Measurements from ENCODE around the gene WNT6. TPM values are rescaled to one million over a fixed set of nuclear protein-coding genes. Genes with fewer than 3 reads are reported as not detected.

The WNT6 gene
- total RNA-seq, 1 donor from 2014 or later = 0.44 TPM

DNA sequence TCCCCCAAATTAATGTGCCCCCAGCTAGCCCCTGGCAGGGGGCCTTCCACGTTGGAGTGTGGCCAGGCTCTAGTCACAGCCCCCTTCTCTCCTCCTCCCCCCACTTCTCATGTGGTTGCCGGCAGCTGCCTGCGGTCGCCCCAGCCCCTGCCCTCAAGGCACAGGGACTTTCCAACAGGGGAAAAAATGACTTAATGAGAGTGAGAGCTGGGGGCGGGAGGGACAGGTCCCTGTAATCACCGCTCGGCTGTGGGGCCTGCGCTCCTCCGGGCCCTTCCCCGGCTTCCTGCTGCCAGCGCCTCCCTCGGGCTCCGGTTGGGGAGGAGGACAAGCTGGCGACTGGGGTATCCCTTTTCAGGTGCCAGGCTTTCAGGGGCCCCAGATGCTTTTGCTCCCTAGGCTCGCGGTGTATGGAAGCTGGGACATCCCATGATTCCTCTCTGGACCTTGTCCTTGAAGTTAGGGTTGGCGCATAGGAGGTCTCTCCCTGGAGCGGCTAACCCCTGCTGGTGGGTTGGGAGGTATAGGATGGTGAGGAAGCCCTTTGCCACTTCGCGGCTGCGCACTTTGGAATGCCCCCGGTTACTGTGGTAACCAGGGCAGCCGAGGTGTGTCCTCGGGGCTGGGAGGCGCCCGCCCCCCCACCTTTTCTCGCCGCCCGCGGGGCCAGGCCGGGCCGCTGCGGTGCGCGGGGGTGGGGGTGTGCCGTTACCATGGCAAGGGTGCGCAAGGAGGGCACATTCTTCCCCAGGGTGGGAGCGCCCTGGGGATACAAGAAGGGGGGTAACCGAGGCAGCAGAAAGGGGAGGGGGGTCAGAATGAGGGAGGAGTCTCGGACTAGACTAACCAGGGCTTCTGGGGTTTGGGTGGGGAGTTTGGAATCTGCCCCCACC is 37.1 kb downstream of the WNT6 start:
- Histone ChIP-seq H3K27me3 (ENCODE audit: low read depth) (peaks cover 81% of the 10 kb centered on the region), H3K4me3 (peak overlapping the region; percentile 21), H3K27ac (no peak overlapping the region), H3K4me1 (peaks cover 45% of the 10 kb centered on the region), H3K36me3 (no peaks in the 10 kb centered on the region), H3K9me3 (no peaks in the 10 kb centered on the region)
- no peak for DNase-seq
- TF ChIP-seq, protein P1, sequence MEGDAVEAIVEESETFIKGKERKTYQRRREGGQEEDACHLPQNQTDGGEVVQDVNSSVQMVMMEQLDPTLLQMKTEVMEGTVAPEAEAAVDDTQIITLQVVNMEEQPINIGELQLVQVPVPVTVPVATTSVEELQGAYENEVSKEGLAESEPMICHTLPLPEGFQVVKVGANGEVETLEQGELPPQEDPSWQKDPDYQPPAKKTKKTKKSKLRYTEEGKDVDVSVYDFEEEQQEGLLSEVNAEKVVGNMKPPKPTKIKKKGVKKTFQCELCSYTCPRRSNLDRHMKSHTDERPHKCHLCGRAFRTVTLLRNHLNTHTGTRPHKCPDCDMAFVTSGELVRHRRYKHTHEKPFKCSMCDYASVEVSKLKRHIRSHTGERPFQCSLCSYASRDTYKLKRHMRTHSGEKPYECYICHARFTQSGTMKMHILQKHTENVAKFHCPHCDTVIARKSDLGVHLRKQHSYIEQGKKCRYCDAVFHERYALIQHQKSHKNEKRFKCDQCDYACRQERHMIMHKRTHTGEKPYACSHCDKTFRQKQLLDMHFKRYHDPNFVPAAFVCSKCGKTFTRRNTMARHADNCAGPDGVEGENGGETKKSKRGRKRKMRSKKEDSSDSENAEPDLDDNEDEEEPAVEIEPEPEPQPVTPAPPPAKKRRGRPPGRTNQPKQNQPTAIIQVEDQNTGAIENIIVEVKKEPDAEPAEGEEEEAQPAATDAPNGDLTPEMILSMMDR (IDR thresholded peaks at IDR 0.05) = no peak
- peak; percentile 14 to 38 for ATAC-seq
- intact Hi-C loops (cut with DNase I) = no loop called here

DNA sequence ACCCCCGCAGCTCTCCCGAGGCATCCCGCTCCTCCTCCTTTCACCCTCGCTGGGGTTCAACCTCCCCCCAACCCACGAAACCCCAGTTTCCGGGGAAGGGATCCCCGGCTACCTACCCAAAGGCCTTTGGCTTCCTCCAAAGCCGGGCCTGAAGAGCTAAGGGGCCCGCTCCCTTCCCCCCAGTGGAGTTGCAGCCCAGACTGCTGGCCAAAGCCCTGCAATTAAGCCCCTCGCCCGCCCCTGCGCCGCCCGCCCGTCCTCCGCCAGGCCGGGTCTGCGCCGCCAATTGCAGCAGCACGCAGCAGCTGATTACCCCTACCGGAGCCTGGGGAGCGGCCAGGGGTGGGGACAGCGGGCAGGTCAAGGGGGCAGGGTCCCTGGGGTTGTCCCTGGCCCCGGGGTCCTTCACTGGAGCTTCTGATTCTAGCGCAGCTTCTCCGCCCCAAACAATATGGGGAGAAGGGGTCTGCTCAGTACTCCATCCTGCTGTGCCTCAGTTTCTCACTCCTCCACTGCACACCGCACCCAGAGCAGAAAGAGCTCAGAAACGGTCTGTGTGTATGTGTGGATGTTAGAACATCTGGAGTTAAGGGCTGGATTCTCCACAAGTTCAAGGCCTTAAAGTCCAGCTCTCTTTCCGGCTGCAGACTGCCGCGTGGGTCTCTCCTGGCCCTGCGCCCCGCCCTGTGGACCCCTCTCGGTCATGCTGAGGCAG is 37.9 kb downstream of the WNT6 start:
- DNase-seq (no peak), ATAC-seq (no peak)
- peaks cover 87% of the 10 kb centered on the region for H3K27me3 ChIP-seq (ENCODE audit: low read depth)
- no peaks in the 10 kb centered on the region for H3K9me3 ChIP-seq
- H3K4me3 ChIP-seq = peak overlapping the region; percentile 21
- H3K36me3 ChIP-seq = no peaks in the 10 kb centered on the region
- intact Hi-C loops (cut with DNase I) = no loop called here
- H3K27ac ChIP-seq = no peak overlapping the region
- peaks cover 43% of the 10 kb centered on the region for H3K4me1 ChIP-seq
- TF ChIP-seq, protein P1 (IDR thresholded peaks at IDR 0.05) = no peak

DNA sequence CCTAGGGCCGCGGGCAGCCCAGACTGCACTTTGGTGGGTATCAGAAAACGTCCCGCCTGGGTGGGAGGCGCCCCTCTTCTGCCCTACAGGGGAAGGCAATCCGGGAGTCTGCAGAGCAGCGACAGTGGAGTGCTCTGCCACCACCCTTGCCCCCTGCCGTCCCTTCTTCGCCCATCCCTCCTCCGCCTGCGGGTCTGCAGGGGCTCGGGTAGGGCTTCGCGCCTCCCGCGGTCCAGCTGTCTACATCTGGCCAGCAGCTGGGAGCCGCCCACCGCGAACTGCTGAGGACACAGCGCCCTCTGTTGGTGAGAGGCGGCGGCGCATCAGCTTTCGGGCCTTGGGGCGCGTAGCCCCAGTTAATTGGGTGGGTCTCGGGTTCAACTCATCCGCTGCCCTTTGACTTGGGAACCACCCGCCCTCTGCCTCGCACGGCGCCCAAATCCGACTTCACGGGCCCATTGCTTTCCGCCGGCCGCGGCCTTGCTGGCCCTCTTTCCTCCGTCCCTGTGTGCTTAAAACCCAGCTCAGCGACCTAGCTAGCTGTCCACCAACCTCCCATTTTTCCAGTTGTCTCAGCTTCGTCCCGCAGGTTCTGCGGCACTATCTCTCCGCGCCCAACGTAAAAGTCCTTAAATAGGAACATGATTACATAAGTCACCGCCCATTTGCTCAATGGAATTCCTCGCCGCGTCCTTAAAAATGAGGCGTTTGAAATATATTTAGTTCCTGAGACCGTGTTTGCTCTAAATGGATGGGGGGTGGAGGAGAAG is 38.7 kb downstream of the WNT6 start:
- H3K27me3 ChIP-seq (ENCODE audit: low read depth) = peaks cover 87% of the 10 kb centered on the region
- H3K4me1 ChIP-seq = peaks cover 36% of the 10 kb centered on the region
- peak; percentile 81 for DNase-seq
- ATAC-seq = peak; percentile 86 to 87
- no peak overlapping the region for H3K27ac ChIP-seq
- TF ChIP-seq, protein P1 (IDR thresholded peaks at IDR 0.05) = peak; percentile 96
- no peak overlapping the region for H3K4me3 ChIP-seq
- intact Hi-C loops (cut with DNase I) = no loop called here
- H3K9me3 ChIP-seq = no peaks in the 10 kb centered on the region
- H3K36me3 ChIP-seq = no peaks in the 10 kb centered on the region

DNA sequence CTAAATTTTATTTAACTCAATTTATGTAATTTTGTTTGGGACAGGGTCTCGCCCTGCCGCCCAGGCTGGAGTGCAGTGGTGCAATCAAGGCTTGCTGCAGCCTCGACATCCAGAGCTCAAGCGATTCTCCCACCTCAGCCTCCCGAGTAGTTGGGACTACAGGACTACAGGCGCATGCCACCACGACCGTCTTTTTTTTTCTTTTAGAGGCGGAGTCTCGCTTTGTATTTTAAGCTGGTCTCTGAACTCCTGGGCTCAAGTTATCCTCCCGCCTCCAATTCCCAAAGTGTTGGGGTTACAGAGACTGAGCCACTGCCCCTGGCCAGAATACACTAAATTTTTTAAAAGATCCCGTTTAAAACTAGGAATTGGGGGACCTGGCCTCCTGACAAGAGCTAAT is 39.5 kb downstream of the WNT6 start:
- H3K36me3 ChIP-seq = no peaks in the 10 kb centered on the region
- intact Hi-C loops (cut with DNase I) = no loop called here
- DNase-seq = no peak
- TF ChIP-seq, protein P1 (IDR thresholded peaks at IDR 0.05) = no peak
- no peak overlapping the region for H3K27ac ChIP-seq
- ATAC-seq = no peak
- H3K27me3 ChIP-seq (ENCODE audit: low read depth) = peaks cover 87% of the 10 kb centered on the region
- H3K4me3 ChIP-seq = no peak overlapping the region
- no peaks in the 10 kb centered on the region for H3K9me3 ChIP-seq
- H3K4me1 ChIP-seq = peaks cover 28% of the 10 kb centered on the region

DNA sequence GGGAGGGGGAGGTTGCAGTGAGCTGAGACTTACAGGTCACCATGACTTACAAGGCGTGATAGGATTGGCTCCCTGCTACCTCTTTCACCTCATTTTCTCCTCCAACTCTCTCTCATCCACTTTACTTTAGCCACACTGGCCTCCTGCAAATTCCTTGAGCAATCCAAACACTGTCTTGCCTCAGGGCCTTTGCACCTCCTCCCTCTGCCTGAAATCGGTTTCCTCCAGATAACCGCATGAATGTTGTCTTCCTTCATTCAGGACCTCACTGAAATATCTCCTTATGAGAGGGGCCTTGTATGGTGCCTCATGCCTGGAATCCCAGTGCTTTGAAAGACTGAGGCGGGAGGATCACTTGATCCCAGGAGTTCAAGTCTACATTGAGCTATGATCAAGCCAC is 42.8 kb downstream of the WNT6 start:
- no peak overlapping the region for H3K4me3 ChIP-seq
- ATAC-seq = no peak
- intact Hi-C loops (cut with DNase I) = no loop called here

More for the DNA sequence above, 42.8 kb downstream of the WNT6 start:
- no peak for DNase-seq
- peaks cover 68% of the 10 kb centered on the region for H3K27me3 ChIP-seq (ENCODE audit: low read depth)
- H3K27ac ChIP-seq = no peak overlapping the region
- TF ChIP-seq, protein P1 (IDR thresholded peaks at IDR 0.05) = no peak
- peaks cover 12% of the 10 kb centered on the region for H3K4me1 ChIP-seq
- H3K36me3 ChIP-seq = no peaks in the 10 kb centered on the region
- no peaks in the 10 kb centered on the region for H3K9me3 ChIP-seq
